Smooth muscle cell (in vitro differentiated cells): ENCODE results near the gene EPB41L5. TPM values are rescaled to one million over a fixed set of nuclear protein-coding genes. Genes with fewer than 3 reads are reported as not detected.
"Not testable (repeated sequence)": the region's sequence is repeated elsewhere in the genome, so short reads cannot be mapped to it uniquely, and the experiment has no call there.

Experiments used
- DNase-seq: peaks from one replicate; lab custom pipeline; 2025; ENCODE audit not compliant: unreplicated experiment; lab: John Stamatoyannopoulos, UW
- H2AFZ ChIP-seq: fragments of 200-600 bp; sonication (generic); 2 replicates; pipeline ENCODE4 v1.6.0; 2016; ENCODE audit warnings: antibody characterized with exemption, low read depth, mild to moderate bottlenecking
- H3F3A ChIP-seq: fragments of 200-600 bp; sonication (generic); 2 replicates; pipeline ENCODE4 v1.6.0; 2017; ENCODE audit warnings: antibody characterized with exemption, low read depth
- H3K27ac ChIP-seq: fragments of 200-600 bp; sonication (generic); 2 replicates; pipeline ENCODE4 v1.5.1; 2016; ENCODE audit warnings: low read depth, mild to moderate bottlenecking
- H3K27me3 ChIP-seq: fragments of 200-600 bp; sonication (generic); 2 replicates; pipeline ENCODE4 v1.6.1; 2016; ENCODE audit warnings: low read depth, mild to moderate bottlenecking
- H3K36me3 ChIP-seq: fragments of 200-600 bp; sonication (generic); 2 replicates; pipeline ENCODE4 v1.5.1; 2016; ENCODE audit warnings: low read depth
- H3K4me1 ChIP-seq: fragments of 200-600 bp; sonication (generic); 2 replicates; pipeline ENCODE4 v1.5.1; 2016; ENCODE audit warnings: low read depth
- H3K4me2 ChIP-seq: fragments of 200-600 bp; sonication (generic); 2 replicates; pipeline ENCODE4 v1.6.0; 2016; ENCODE audit warnings: mild to moderate bottlenecking
- H3K4me3 ChIP-seq: fragments of 200-600 bp; sonication (generic); 2 replicates; pipeline ENCODE4 v1.5.1; 2016; ENCODE audit warnings: mild to moderate bottlenecking
- H3K79me2 ChIP-seq: fragments of 200-600 bp; sonication (generic); 2 replicates; pipeline ENCODE4 v1.6.0; 2016; ENCODE audit warnings: low read depth, mild to moderate bottlenecking
- H3K9ac ChIP-seq: fragments of 200-600 bp; sonication (generic); 2 replicates; pipeline ENCODE4 v1.6.0; 2016; ENCODE audit warnings: low read depth
- H3K9me3 ChIP-seq: fragments of 200-600 bp; sonication (generic); replicated peaks from 2 replicates; pipeline ENCODE4 v1.5.1; 2016; ENCODE audit warnings: low read depth
- H4K20me1 ChIP-seq: fragments of 200-600 bp; sonication (generic); 2 replicates; pipeline ENCODE4 v1.6.0; 2016; ENCODE audit warnings: low read depth
- CTCF ChIP-seq: fragments of 200-600 bp; sonication (generic); IDR thresholded peaks from 2 replicates; pipeline ENCODE4 v1.5.1; 2017; ENCODE audit warnings: borderline replicate concordance, mild to moderate bottlenecking, antibody characterized with exemption; ENCODE audit not compliant: insufficient read depth, poor library complexity, severe bottlenecking
- WGBS: methylation state at CpG from one replicate; pipeline ENCODE4 v1.1.7; 2016; ENCODE audit warnings: low lambda C conversion rate; 5-methylcytosine and 5-hydroxymethylcytosine counted together
- polyA plus RNA-seq: library from polyadenylated mRNA; unstranded; fragments of >200 nt; fragmentation: Nextera tagmentation; extraction: Ambion mirVana; gene quantifications from 2 replicates; pipeline ENCODE4 v1.2.1, GENCODE V29; 2016
- total RNA-seq: library from RNA; depleted of rRNA; stranded (reverse); fragments of >200 nt; gene quantifications from 2 replicates; pipeline ENCODE4 v1.2.3, GENCODE V29; 2014

Gene EPB41L5
- total and polyA plus RNA-seq, 2 experiments from 2014 or later, result 4.6 to 17.2 TPM

DNA sequence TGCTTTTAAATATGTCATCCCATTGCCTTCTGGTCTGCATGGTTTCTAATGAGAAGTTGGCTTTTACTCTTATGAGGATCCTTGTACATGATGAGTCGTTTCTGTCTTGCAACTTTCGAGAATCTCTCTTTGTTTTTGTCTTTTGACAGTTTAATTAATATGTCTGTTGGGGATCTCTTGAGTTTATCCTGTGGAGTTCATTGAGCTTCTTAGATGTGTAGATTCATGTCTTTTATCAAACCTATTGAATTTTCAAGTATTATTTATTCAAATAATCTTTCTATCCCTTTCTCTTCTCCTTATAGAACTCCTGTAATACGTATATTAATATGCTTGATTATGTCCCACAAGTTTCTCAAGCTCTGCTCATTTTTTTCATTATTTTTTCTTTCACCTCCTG lies 142.4 kb downstream of the EPB41L5 start:
- Histone ChIP-seq H3K27ac (no peak overlapping the region), H3K27me3 (no peaks in the 10 kb centered on the region), H3F3A (no peaks in the 10 kb centered on the region), H3K4me2 (no peak overlapping the region), H3K4me1 (no peaks in the 10 kb centered on the region), H3K9ac (no peak overlapping the region), H3K36me3 (peaks cover 10% of the 10 kb centered on the region), H2AFZ (no peak overlapping the region), H3K9me3 (no peaks in the 10 kb centered on the region), H3K79me2 (no peaks in the 10 kb centered on the region), H4K20me1 (no peaks in the 10 kb centered on the region), H3K4me3 (no peak overlapping the region)
- WGBS, result 98% methylated on average over 3 of the region's 3 CpGs
- no peak for TF ChIP-seq CTCF
- DNase-seq, result no peak

- H3F3A ChIP-seq, H3K4me2 ChIP-seq, DNase-seq, H4K20me1 ChIP-seq, H3K27ac ChIP-seq, H2AFZ ChIP-seq, H3K27me3 ChIP-seq, H3K36me3 ChIP-seq, H3K9ac ChIP-seq, H3K9me3 ChIP-seq, H3K4me1 ChIP-seq, H3K79me2 ChIP-seq, H3K4me3 ChIP-seq: not testable (repeated sequence)
- WGBS, result 79% methylated on average over 2 of the region's 2 CpGs
Observed at GRCh38 chr2:120158658-120159057, 145.8 kb downstream of the EPB41L5 start.

- H3K36me3 ChIP-seq, result no peaks in the 10 kb centered on the region
- H4K20me1 ChIP-seq, result no peaks in the 10 kb centered on the region
- no peaks in the 10 kb centered on the region for H3K27me3 ChIP-seq
- no peak overlapping the region for H3K9ac ChIP-seq
- no peaks in the 10 kb centered on the region for H3K9me3 ChIP-seq
- H2AFZ ChIP-seq, result no peak overlapping the region
- no peak overlapping the region for H3K4me2 ChIP-seq
- no peak for TF ChIP-seq CTCF
- H3F3A ChIP-seq, result no peaks in the 10 kb centered on the region
- no peak overlapping the region for H3K4me3 ChIP-seq
- no peak overlapping the region for H3K27ac ChIP-seq
- no peaks in the 10 kb centered on the region for H3K79me2 ChIP-seq
- no peak for DNase-seq
- H3K4me1 ChIP-seq, result no peaks in the 10 kb centered on the region
Observed at GRCh38 chr2:120161190-120161589, 148.3 kb downstream of the EPB41L5 start.

DNA sequence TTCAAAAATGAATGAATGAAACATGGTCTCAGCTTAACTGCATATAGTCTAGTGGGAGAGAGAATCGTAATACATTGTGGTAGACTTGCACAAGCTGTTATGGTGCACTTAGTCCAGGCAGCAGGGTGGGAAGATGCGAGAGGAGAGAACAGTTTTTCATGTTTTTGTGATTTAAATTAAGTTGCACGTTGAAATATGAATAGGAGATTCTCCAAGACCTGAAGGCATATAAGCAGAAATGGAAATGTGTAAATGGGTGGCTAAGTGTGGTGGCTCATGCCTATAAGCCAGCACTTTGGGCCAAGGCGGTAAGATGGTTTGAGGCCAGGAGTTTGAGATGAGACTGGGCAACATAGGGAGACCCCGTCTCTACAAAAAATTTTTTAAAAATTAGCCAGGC lies 149.8 kb downstream of the EPB41L5 start:
- Histone ChIP-seq H3K27ac (no peak overlapping the region), H3K4me1 (no peaks in the 10 kb centered on the region), H3K9ac (no peak overlapping the region), H3K27me3 (no peaks in the 10 kb centered on the region), H3K4me3 (no peak overlapping the region), H3K79me2 (no peaks in the 10 kb centered on the region), H3K9me3 (no peaks in the 10 kb centered on the region), H4K20me1 (no peaks in the 10 kb centered on the region), H3F3A (no peaks in the 10 kb centered on the region), H3K36me3 (no peaks in the 10 kb centered on the region), H2AFZ (no peak overlapping the region), H3K4me2 (no peak overlapping the region)
- DNase-seq, result no peak
- WGBS, result 95% methylated on average over 5 of the region's 5 CpGs
- TF ChIP-seq CTCF, result no peak
